Left lung (tissue), 10 donors: ENCODE data around the gene AK1. TPM values are rescaled to one million over a fixed set of nuclear protein-coding genes. Genes with fewer than 3 reads are reported as not detected.

Experiments used
- ATAC-seq: fragments of 200-7000 bp; cut with Tn5 transposase; one replicate; pipeline ENCODE4 v1.9.1; 2020; ENCODE audit warnings: moderate library complexity
- DNase-seq, 4 donors: peaks; one replicate each; pipeline ENCODE4 v3.0.0-alpha.2; 2013 to 2020
- H3K27ac ChIP-seq, 2 donors: fragments of 200-600 bp; sonication (generic) in 1 of 2; one replicate each; pipeline versions ENCODE4 v1.5.0 to v1.8.0; 2020 to 2021
- H3K27me3 ChIP-seq, 2 donors: fragments of 200-600 bp; sonication (generic) in 1 of 2; one replicate each; pipeline versions ENCODE4 v1.5.0 to v1.8.0; 2020 to 2021
- H3K36me3 ChIP-seq, 2 donors: fragments of 200-600 bp; sonication (generic) in 1 of 2; one replicate each; pipeline versions ENCODE4 v1.5.0 to v1.8.0; 2020 to 2021
- H3K4me1 ChIP-seq, 2 donors: fragments of 200-600 bp; one replicate each; pipeline ENCODE4 v1.8.0; 2021
- H3K4me3 ChIP-seq, 2 donors: fragments of 200-600 bp; sonication (generic) in 1 of 2; one replicate each; pipeline versions ENCODE4 v1.5.0 to v1.8.0; 2020 to 2021; ENCODE audit warnings: mild to moderate bottlenecking in 1 of 2
- H3K9me3 ChIP-seq, 2 donors: fragments of 200-600 bp; sonication (generic) in 1 of 2; one replicate each; pipeline versions ENCODE4 v1.5.0 to v1.8.0; 2020 to 2021
- CTCF ChIP-seq, 2 donors: fragments of 200-600 bp; sonication (generic) in 1 of 2; IDR thresholded peaks; one replicate each; pipeline versions ENCODE4 v1.5.0 to v1.8.0; 2021; ENCODE audit warnings: antibody characterized with exemption in 2 of 2
- intact Hi-C, 2 donors: fragments of 100-400 bp; cut with DNase I; formaldehyde crosslinking; loops; one replicate each; pipeline versions ENCODE4 v1.11.2 to v1.14.2; 2022
- polyA plus RNA-seq, 6 donors: library from polyadenylated mRNA; unstranded; fragments of 120-200 nt; gene quantifications; one replicate each; pipeline ENCODE4 v1.2.1, GENCODE V29; 2013; ENCODE audit not compliant: insufficient read length in 6 of 6
- total RNA-seq, 2 donors: library from RNA; stranded (reverse); fragmentation: NEBNext Ultra II Directional; extraction: Animal tissue kit (Norgen Biotek cat#: 25700); gene quantifications; one replicate each; pipeline ENCODE4 v1.2.1, GENCODE V29; 2021
- donor health status: DM: no; HTN: yes; CAD: no.
- donor health status: DM: no; HTN: no; CAD: no.

AK1 gene
- total and polyA plus RNA-seq, 8 donors, result 47.3 to 264 (median 76.7) TPM

GRCh38 chr9:127905004-127905728, 27.7 kb upstream of the AK1 start:
- H3K4me3 ChIP-seq, result peak overlapping the region in 1 of 2 donors; percentile 14

GRCh38 chr9:127904561-127905003, 27.1 kb upstream of the AK1 start:
- H3K36me3 ChIP-seq, result peaks cover 0 to 18% of the 10 kb centered on the region in 2 donors
- intact Hi-C loops, result no loop called here
- H3K9me3 ChIP-seq, result no peaks in the 10 kb centered on the region
- DNase-seq (peak in 2 of 4 donors; percentile 86 to 90), ATAC-seq (peak; percentile 57)
- peak overlapping the region; percentile 75 to 92 for H3K27ac ChIP-seq
- H3K4me1 ChIP-seq, result peaks cover 53 to 73% of the 10 kb centered on the region in 2 donors
- TF ChIP-seq CTCF (IDR thresholded peaks at IDR 0.05), result no peak
- H3K27me3 ChIP-seq, result no peaks in the 10 kb centered on the region
- H3K4me3 ChIP-seq, result peak overlapping the region in 1 of 2 donors; percentile 14

More at GRCh38 chr9:127905004-127905728, 27.7 kb upstream of the AK1 start:
- Histone ChIP-seq H3K27me3 (no peaks in the 10 kb centered on the region), H3K27ac (peak overlapping the region; percentile 75 to 92), H3K4me1 (peaks cover 48 to 68% of the 10 kb centered on the region in 2 donors), H3K36me3 (peaks cover 0 to 24% of the 10 kb centered on the region in 2 donors), H3K9me3 (no peaks in the 10 kb centered on the region)
- intact Hi-C loops, result no loop called here
- ATAC-seq (peak; percentile 2), DNase-seq (no peak)
- no peak for TF ChIP-seq CTCF (IDR thresholded peaks at IDR 0.05)

DNA sequence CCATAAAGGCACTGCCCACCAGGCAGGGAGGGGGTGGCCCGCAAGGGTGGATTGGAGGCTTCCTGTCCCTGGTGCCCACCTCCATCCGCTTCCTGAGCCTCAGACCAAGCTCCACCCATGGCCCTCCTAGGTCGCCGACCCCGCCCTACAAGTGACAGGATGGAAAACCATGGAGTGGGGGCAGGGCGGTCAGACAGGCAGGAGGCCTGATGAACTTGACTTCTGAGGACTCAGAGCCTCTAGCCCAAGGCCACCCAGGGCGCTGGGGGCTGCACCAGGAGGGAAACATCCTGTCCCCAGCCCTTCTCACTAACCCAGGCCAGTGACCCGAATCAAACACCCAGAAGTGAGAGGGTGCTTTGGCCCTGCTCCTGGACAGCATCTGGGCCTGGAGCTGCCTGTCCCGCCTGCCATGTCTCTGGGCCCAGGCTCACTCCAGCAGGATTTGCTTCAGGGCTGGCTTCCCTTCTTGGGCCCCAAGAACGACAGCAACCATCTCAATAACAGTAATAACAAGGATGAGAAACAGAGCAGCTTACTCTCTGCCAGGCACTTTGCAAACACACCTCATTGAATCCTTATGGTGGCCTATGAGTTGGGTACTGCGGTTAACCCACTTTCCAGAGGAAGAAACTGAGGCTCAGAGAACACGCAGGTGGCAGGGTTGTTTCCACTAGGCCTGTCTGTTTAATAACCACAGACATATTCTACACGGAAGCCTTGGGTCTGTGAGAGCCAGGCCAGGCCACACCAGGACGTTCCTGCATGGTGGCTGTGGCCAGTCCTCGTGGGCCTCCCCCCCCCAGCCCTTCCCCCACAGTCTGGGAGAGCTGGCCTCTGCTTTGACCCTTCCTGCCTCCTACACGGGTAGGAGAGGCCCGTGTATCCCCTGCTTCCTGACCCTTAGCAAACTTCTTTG, 26.3 kb upstream of the AK1 start:
- intact Hi-C loops, result no loop called here
- no peak for TF ChIP-seq CTCF (IDR thresholded peaks at IDR 0.05)
- DNase-seq (peak in 3 of 4 donors; percentile 76 to 89 (median 82)), ATAC-seq (peak; percentile 55)
- H3K9me3 ChIP-seq, result no peaks in the 10 kb centered on the region
- H3K4me3 ChIP-seq, result peak overlapping the region in 1 of 2 donors; percentile 14
- peaks cover 53 to 75% of the 10 kb centered on the region in 2 donors for H3K4me1 ChIP-seq
- H3K27ac ChIP-seq, result peak overlapping the region; percentile 75 to 92
- H3K36me3 ChIP-seq, result peaks cover 0 to 14% of the 10 kb centered on the region in 2 donors
- no peaks in the 10 kb centered on the region for H3K27me3 ChIP-seq

DNA sequence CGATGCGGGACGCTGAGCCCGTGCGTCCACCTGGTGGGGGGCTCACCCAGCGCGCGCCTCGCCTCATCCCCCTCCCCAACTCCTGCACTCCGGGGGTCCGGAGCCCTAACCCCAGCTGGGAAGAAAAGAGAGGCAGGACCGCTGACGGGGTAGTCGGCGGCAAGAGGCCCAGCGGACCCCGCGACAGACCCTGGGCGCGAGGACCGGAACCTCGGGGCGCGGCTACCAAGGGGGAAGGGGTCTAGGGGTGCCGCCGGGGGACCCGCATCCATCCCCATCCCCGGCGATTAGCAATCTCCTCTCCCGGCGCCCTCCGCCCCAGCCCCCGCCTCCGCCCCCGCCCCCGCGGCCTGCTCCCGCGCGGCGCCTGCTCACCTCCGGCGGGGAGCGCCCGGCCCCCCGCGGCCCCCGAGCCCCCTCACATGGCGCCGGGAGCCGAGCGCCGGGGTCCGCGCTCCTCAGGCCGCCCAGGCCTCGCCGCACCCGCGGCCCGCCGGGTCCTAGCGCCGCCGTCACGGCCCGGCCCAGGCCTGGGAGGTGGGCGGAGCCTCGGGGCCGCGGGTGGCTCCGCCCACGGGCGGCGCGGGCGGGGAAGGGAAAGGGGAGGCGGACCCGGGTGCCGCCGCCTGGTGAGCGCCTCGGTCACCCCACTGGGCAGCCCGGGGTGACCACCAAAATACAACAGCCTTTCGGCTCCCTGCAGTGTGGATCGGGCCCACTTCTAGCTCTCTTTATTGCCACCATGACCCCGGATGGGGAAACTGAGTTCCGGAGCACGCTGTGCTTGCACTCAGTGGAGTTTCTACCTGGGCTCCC, 21.9 kb upstream of the AK1 start, which contains the start of gene ST6GALNAC6:
TSS of gene ST6GALNAC6 (minus strand) at position 476 of the 816 bp plus-strand sequence. CDS start 1,622 bp downstream, outside the sequence.
- peak within 1 kb of the TSS; percentile 74 to 82 for H3K4me3 ChIP-seq
- no peaks in the 10 kb centered on the region for H3K27me3 ChIP-seq
- intact Hi-C loops, result no loop called here
- DNase-seq, result peak in 3 of 4 donors; percentile 81 to 97 (median 85)
- peak within 1 kb of the TSS; percentile 82 to 93 for H3K27ac ChIP-seq
- peak; percentile 75 for ATAC-seq
- peaks cover 2 to 22% of the 10 kb centered on the region in 2 donors for H3K36me3 ChIP-seq
- peaks cover 45 to 67% of the 10 kb centered on the region in 2 donors for H3K4me1 ChIP-seq
- TF ChIP-seq CTCF (IDR thresholded peaks at IDR 0.05), result no peak
- H3K9me3 ChIP-seq, result peaks cover 0 to 9% of the 10 kb centered on the region in 2 donors
